Body of pancreas (tissue), 4 donors: Measurements from ENCODE around the gene MSH4. TPM values are rescaled to one million over a fixed set of nuclear protein-coding genes. Genes with fewer than 3 reads are reported as not detected.

Experiments used
- ATAC-seq: fragments of 150-250 bp; one replicate; pipeline ENCODE4 v1.9.1; 2016
- DNase-seq, 4 donors: peaks; one replicate each; pipeline ENCODE4 v3.0.0-alpha.2; 2019
- H3K27ac ChIP-seq, 4 donors: fragments of 200-600 bp; sonication (generic); 1 replicate in 3 of 4; 2 replicates in 1 of 4; pipeline versions ENCODE4 v1.5.1 to v1.6.1; 2016 to 2019; ENCODE audit warnings: mild to moderate bottlenecking in 1 of 4, mixed read lengths in 1 of 4, moderate library complexity in 1 of 4
- H3K27me3 ChIP-seq, 2 donors: fragments of 200-600 bp; sonication (generic); one replicate each; pipeline ENCODE4 v1.6.0; 2016; ENCODE audit warnings: mild to moderate bottlenecking in 1 of 2
- H3K36me3 ChIP-seq, 2 donors: fragments of 200-600 bp; sonication (generic); replicated peaks in 1 of 2; 2 replicates each; pipeline ENCODE4 v1.5.1; 2016; ENCODE audit warnings: low read depth in 2 of 2; ENCODE audit not compliant: insufficient read depth in 1 of 2
- H3K4me1 ChIP-seq: fragments of 200-600 bp; sonication (generic); one replicate; pipeline ENCODE4 v1.6.0; 2016
- H3K4me3 ChIP-seq, 2 donors: fragments of 200-600 bp; sonication (generic); 1 replicate in 1 of 2; 2 replicates in 1 of 2; pipeline ENCODE4 v1.5.1; 2016 to 2019
- H3K9me3 ChIP-seq, 3 donors: fragments of 200-600 bp; sonication (generic); 1 replicate in 2 of 3; 2 replicates in 1 of 3; pipeline ENCODE4 v1.5.1; 2016
- CTCF ChIP-seq, 7 experiments: fragments of 450-650 bp in 4 of 7; fragments of 200-600 bp in 3 of 7; sonication (generic) in 3 of 7; IDR thresholded peaks; one replicate each; pipeline ENCODE4 v1.5.1; 2016 to 2019; ENCODE audit warnings: antibody characterized with exemption in 7 of 7
- POLR2A ChIP-seq, 3 donors: fragments of 450-650 bp; IDR thresholded peaks; one replicate each; pipeline ENCODE4 v1.6.1; 2016; ENCODE audit warnings: antibody characterized with exemption in 3 of 3, mild to moderate bottlenecking in 2 of 3
- WGBS, 2 donors: methylation state at CpG; one replicate each; pipeline ENCODE4 v1.1.5; 2017; 5-methylcytosine and 5-hydroxymethylcytosine counted together
- intact Hi-C: fragments of 100-400 bp; cut with DNase I; formaldehyde crosslinking; loops from one replicate; pipeline ENCODE4 v1.15.1; 2023
- total RNA-seq, 2 donors: library from RNA; depleted of rRNA; stranded (reverse); fragments of >200 nt; gene quantifications; one replicate each; pipeline ENCODE4 v1.1.0, GENCODE V29; 2016

MSH4 gene
- total RNA-seq, 2 donors from 2014 or later, result not detected

DNA sequence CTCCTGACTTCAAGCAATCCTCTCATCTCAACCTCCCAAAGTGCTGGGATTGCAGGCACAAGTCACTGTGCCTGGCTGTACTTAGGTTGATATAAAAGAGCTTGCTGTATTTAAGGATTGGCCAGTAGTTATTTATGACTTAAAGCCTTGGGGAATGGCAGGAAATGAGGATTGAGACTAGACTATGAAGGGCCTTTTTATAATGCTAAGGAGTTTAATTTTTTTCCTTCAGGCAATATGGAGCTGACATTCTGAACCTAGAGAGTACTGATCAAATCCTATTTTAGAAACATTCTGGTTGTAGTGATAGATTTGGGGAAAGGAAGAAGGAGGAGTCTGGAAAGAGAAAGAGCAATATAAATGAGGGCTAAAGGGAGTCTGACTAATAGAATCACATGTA, 44.7 kb downstream of the MSH4 start:
- intact Hi-C loops, result no loop called here
- H3K4me3 ChIP-seq, result no peak overlapping the region
- DNase-seq, result no peak
- ATAC-seq, result no peak
- no peak overlapping the region for H3K27ac ChIP-seq
- no peaks in the 10 kb centered on the region for H3K4me1 ChIP-seq
- no peaks in the 10 kb centered on the region for H3K36me3 ChIP-seq
- no peaks in the 10 kb centered on the region for H3K9me3 ChIP-seq
- no peaks in the 10 kb centered on the region for H3K27me3 ChIP-seq
- TF ChIP-seq POLR2A (IDR thresholded peaks at IDR 0.05), result no peak
- no peak for TF ChIP-seq CTCF (IDR thresholded peaks at IDR 0.05)

- Histone ChIP-seq H3K27ac (no peak overlapping the region), H3K36me3 (no peaks in the 10 kb centered on the region), H3K27me3 (no peaks in the 10 kb centered on the region), H3K4me3 (no peak overlapping the region), H3K4me1 (no peaks in the 10 kb centered on the region), H3K9me3 (no peaks in the 10 kb centered on the region)
- TF ChIP-seq POLR2A (IDR thresholded peaks at IDR 0.05) (no peak), CTCF (IDR thresholded peaks at IDR 0.05) (no peak)
- ATAC-seq (no peak), DNase-seq (no peak)
- 0 to 25% methylated on average over 1 of the region's 1 CpG for WGBS, 2 donors
- intact Hi-C loops, result no loop called here
Measured at GRCh38 chr1:75845576-75845975, 48.9 kb downstream of the MSH4 start.

DNA sequence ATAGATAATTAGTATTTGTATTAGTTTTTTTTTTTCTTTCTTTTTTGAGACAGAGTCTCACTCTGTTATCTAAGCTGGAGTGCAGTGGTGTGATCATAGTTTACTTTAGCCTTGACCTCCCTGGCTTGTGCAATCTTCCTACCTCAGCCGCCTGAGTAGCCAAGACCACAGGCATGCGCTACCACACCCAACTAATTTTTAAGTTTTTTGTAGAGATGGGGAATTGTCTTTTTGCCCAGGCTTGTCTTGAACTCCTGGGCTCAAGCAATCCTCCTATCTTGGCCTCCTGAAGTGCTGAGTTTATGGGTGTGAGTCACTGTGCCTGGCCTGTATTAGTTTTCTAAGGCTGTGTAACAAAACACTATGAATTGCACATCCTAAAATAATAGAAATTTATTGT, 58.3 kb downstream of the MSH4 start:
- 70 to 77% methylated on average over 2 of the region's 2 CpGs for WGBS, 2 donors
- H3K4me3 ChIP-seq, result no peak overlapping the region
- no peaks in the 10 kb centered on the region for H3K9me3 ChIP-seq
- H3K27ac ChIP-seq, result no peak overlapping the region
- intact Hi-C loops, result no loop called here
- no peaks in the 10 kb centered on the region for H3K4me1 ChIP-seq
- ATAC-seq, result no peak
- TF ChIP-seq POLR2A (IDR thresholded peaks at IDR 0.05), result no peak
- TF ChIP-seq CTCF (IDR thresholded peaks at IDR 0.05), result no peak
- no peak for DNase-seq
- H3K36me3 ChIP-seq, result no peaks in the 10 kb centered on the region
- no peaks in the 10 kb centered on the region for H3K27me3 ChIP-seq

DNA sequence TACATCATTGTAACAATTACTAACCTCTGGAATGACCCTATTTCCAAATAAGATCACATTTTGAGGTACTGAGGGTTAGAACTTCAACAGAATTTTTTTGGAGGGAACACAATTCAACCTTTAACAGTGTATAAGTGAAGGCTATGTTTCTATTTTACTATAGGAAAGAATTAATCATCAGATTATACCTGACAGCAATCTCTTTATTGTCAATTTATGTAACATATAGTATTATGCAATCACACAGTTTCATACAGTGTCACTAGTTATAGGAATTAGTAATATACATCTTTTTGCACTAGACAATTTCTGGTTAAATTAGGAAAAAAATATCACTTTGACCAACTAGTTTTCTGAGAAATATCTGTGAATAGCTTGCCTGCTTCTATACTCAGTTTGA, 59.1 kb downstream of the MSH4 start:
- H3K27ac ChIP-seq, result no peak overlapping the region
- no peak for ATAC-seq
- no peaks in the 10 kb centered on the region for H3K9me3 ChIP-seq
- no peaks in the 10 kb centered on the region for H3K36me3 ChIP-seq
- no peaks in the 10 kb centered on the region for H3K4me1 ChIP-seq
- intact Hi-C loops, result no loop called here
- H3K27me3 ChIP-seq, result no peaks in the 10 kb centered on the region
- TF ChIP-seq CTCF (IDR thresholded peaks at IDR 0.05) (no peak), POLR2A (IDR thresholded peaks at IDR 0.05) (no peak)
- DNase-seq, result no peak
- no peak overlapping the region for H3K4me3 ChIP-seq

DNA sequence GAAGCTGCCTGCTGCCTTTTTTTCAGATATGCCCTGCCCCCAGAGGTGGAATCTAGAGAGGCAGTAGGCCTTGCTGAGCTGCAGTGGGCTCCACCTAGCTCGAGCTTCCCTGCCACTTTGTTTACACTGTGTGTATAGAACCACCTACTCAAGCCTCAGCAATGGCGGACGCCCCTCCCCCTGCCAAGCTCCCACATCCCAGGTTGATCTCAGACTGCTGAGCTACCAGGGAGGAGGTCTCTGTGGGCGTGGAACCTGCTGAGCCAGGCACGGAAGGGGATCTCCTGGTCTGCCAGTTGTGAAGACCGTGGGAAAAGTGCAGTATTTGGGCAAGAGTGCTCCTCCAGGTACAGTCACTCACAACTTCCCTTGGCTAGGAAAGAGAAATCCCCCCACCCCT, 65.1 kb downstream of the MSH4 start:
- intact Hi-C loops, result no loop called here
- TF ChIP-seq POLR2A (IDR thresholded peaks at IDR 0.05) (no peak), CTCF (IDR thresholded peaks at IDR 0.05) (no peak)
- no peaks in the 10 kb centered on the region for H3K36me3 ChIP-seq
- H3K4me3 ChIP-seq, result no peak overlapping the region
- WGBS, 2 donors, result 46 to 55% methylated on average over 5 to 6 of the region's 6 CpGs
- H3K27me3 ChIP-seq, result no peaks in the 10 kb centered on the region
- no peaks in the 10 kb centered on the region for H3K4me1 ChIP-seq
- no peaks in the 10 kb centered on the region for H3K9me3 ChIP-seq
- ATAC-seq (no peak), DNase-seq (no peak)
- no peak overlapping the region for H3K27ac ChIP-seq
